Measurements from ENCODE around the gene DCAF11.

Gene DCAF11

GRCh38 chr14:24145690-24146452, 31.3 kb downstream of the DCAF11 start:
- H3K36me3 ChIP-seq (ENCODE audit: low read length) = 0 out of 2 replicates have a peak, but pooled peaks cover 6% of the 10 kb centered on the region
- TF ChIP-seq EZH2phosphoT487 (conservative IDR thresholded peaks at IDR 0.05; ENCODE audit: low read length) (no peak), CTCF (IDR thresholded peaks at IDR 0.05; ENCODE audit: insufficient read depth, low read length, poor library complexity, severe bottlenecking) (no peak)

DNA sequence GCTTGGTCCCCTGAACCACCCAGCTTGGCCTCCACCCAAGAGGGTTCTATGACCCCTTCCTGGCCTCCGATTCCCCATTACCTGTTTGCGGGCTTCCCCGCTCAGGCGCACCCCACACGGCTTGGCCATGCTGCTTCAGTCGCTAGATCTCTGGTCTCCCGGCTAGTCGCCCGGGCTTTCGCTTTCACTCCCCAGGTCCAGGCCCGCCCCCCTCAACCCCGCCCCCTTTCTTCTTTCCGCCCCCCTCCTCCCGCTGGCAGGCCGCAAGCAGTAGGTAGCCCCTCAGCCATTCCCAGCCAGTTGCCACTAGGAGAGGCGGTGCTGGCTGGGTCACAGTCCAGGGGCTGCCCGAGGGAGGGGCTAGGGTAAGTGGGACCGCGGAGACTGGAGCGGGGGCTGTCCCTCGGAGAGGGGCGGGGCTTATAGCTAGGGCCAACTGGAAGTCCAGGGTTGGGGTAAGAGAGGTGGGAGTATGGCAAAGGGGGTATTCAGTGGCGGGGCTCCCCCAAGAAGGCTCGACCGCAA, 31.9 kb downstream of the DCAF11 start, which contains the start of gene PSME2:
Gene PSME2 (minus strand): TSS at position 158 of the 525 bp plus-strand sequence. CDS start 29 bp downstream, at position 129.
- Histone ChIP-seq H3K27me3 (ENCODE audit: low read length) (no peaks in the 10 kb centered on the region), H3K9me2 (replicated peaks; ENCODE audit: insufficient read depth, low read length) (no peaks in the 10 kb centered on the region), H2AFZ (ENCODE audit: low read depth, low read length, severe bottlenecking) (peak within 1 kb of the TSS; percentile 31), H3F3A (ENCODE audit: insufficient read depth) (peaks cover 10% of the 10 kb centered on the region; the same call in 1 of the 2 replicates), H3K4me2 (ENCODE audit: low read depth, low read length, poor library complexity, severe bottlenecking) (peak within 1 kb of the TSS; percentile 96), H4K20me1 (ENCODE audit: low read depth, low read length) (no peaks in the 10 kb centered on the region), H3K79me2 (ENCODE audit: insufficient read depth, low read length) (peaks cover 26% of the 10 kb centered on the region), H3K9ac (ENCODE audit: low read length) (peak within 1 kb of the TSS; percentile 91), H3K36me3 (ENCODE audit: low read length) (0 out of 2 replicates have a peak, but pooled peaks cover 6% of the 10 kb centered on the region), H3K4me3 (ENCODE audit: insufficient read depth, low read length, poor library complexity, severe bottlenecking) (peak within 1 kb of the TSS; percentile 95), H3K9me3 (ENCODE audit: insufficient read depth, low read length) (no peaks in the 10 kb centered on the region), H3K27ac (ENCODE audit: low read depth, low read length) (peak within 1 kb of the TSS; percentile 81)
- TF ChIP-seq CTCF (IDR thresholded peaks at IDR 0.05; ENCODE audit: insufficient read depth, low read length, poor library complexity, severe bottlenecking) (no peak), EZH2phosphoT487 (conservative IDR thresholded peaks at IDR 0.05; ENCODE audit: low read length) (no peak)

More at GRCh38 chr14:24145690-24146452, 31.3 kb downstream of the DCAF11 start:
- Histone ChIP-seq H3F3A (ENCODE audit: insufficient read depth) (peaks cover 10% of the 10 kb centered on the region; the same call in 1 of the 2 replicates), H3K27me3 (ENCODE audit: low read length) (no peaks in the 10 kb centered on the region), H3K27ac (ENCODE audit: low read depth, low read length) (peak overlapping the region; percentile 81), H3K9ac (ENCODE audit: low read length) (peak overlapping the region; percentile 91), H2AFZ (ENCODE audit: low read depth, low read length, severe bottlenecking) (peak overlapping the region; percentile 25), H3K4me3 (ENCODE audit: insufficient read depth, low read length, poor library complexity, severe bottlenecking) (peak overlapping the region; percentile 95), H3K79me2 (ENCODE audit: insufficient read depth, low read length) (peaks cover 27% of the 10 kb centered on the region), H3K9me2 (replicated peaks; ENCODE audit: insufficient read depth, low read length) (no peaks in the 10 kb centered on the region), H3K4me2 (ENCODE audit: low read depth, low read length, poor library complexity, severe bottlenecking) (peak overlapping the region; percentile 96), H3K9me3 (ENCODE audit: insufficient read depth, low read length) (no peaks in the 10 kb centered on the region), H4K20me1 (ENCODE audit: low read depth, low read length) (no peaks in the 10 kb centered on the region)

- TF ChIP-seq CTCF (IDR thresholded peaks at IDR 0.05; ENCODE audit: insufficient read depth, low read length, poor library complexity, severe bottlenecking) = no peak
- TF ChIP-seq EZH2phosphoT487 (conservative IDR thresholded peaks at IDR 0.05; ENCODE audit: low read length) = no peak
- H3K79me2 ChIP-seq (ENCODE audit: insufficient read depth, low read length) = peaks cover 26% of the 10 kb centered on the region
- 0 out of 2 replicates have a peak, but pooled peaks cover 6% of the 10 kb centered on the region for H3K36me3 ChIP-seq (ENCODE audit: low read length)
Observed at GRCh38 chr14:24146978-24147760, 32.6 kb downstream of the DCAF11 start, which contains the start of gene RNF31. Gene RNF31 (plus strand): TSS chr14:24147498. CDS start chr14:24147699, 201 bp downstream.

More at GRCh38 chr14:24146978-24147760, 32.6 kb downstream of the DCAF11 start, which contains the start of gene RNF31:
- H3K9ac ChIP-seq (ENCODE audit: low read length) = peak within 1 kb of the TSS; percentile 91
- peak within 1 kb of the TSS; percentile 96 for H3K4me2 ChIP-seq (ENCODE audit: low read depth, low read length, poor library complexity, severe bottlenecking)
- H3K9me2 ChIP-seq (replicated peaks; ENCODE audit: insufficient read depth, low read length) = no peaks in the 10 kb centered on the region
- no peaks in the 10 kb centered on the region for H3K9me3 ChIP-seq (ENCODE audit: insufficient read depth, low read length)
- H3K27me3 ChIP-seq (ENCODE audit: low read length) = no peaks in the 10 kb centered on the region
- H3K4me3 ChIP-seq (ENCODE audit: insufficient read depth, low read length, poor library complexity, severe bottlenecking) = peak within 1 kb of the TSS; percentile 95
- H3F3A ChIP-seq (ENCODE audit: insufficient read depth) = peaks cover 10% of the 10 kb centered on the region; the same call in 1 of the 2 replicates
- peak within 1 kb of the TSS; percentile 81 for H3K27ac ChIP-seq (ENCODE audit: low read depth, low read length)
- H2AFZ ChIP-seq (ENCODE audit: low read depth, low read length, severe bottlenecking) = peak within 1 kb of the TSS; percentile 31
- H4K20me1 ChIP-seq (ENCODE audit: low read depth, low read length) = no peaks in the 10 kb centered on the region
